HS-5 (cell line): ENCODE measurements around the gene GLS.

Experiments used
- DNase-seq: peaks from one replicate; pipeline ENCODE4 v3.0.0-alpha.2; 2012; ENCODE audit warnings: low read depth

Gene GLS

DNA sequence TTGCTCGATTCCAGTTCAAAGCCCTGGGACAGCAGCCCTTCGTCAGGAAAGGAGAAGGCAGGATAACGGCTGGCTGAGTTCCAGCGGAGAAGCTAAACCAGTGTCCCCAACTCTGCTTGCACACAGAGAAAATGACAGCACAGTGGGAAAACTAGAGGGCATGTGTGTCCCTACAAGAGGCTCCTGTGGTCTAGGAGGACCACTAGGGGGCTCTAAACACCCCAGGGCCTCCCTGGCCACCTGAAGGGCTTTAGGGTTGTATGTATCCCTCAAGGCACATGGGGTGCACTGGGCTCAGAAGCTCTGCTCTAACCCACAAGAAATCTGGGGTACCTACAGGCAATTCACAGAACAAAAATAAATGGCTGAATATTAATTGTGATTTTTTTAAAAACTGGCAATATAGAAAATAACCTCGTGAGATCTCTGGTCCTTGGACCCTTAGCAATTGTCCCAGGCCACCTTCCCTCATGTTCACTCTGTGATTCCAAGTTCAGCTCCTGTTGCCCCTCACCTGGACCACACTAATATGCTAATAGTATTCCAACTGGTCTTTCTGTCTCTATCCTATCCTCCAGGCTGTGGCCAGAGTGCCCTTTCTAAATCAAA lies 115.8 kb downstream of the GLS start:
- DNase-seq: no peak

GRCh38 chr2:190996947-190997346 lies 116.3 kb downstream of the GLS start:
- no peak for DNase-seq

DNA sequence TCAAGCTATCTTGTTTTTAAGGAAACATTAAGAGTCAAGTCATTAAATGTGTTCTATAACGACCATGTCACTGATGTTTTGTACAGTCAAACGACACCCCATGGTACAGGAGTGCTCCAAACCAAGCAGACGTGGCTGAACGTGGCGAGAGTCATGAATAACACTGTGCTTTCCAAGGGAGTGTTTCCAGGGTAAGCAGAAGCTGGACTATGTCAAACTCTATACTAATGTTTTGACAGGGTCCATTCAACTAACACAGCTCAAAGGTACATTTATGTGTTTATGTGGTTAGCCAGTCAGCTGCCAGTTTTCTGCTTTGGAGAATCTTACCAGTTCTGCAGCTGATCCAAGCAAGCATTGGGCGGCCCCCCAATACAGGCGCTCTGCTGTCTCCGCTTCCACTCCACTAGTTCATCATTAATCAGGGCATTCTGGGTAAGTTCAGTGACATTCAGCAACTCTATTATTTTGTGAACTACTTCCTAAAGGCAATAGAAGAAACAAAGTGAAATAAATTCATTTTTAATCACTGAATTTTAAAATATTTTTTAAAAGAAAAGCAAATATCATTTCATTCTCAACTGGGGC lies 117.0 kb downstream of the GLS start:
- DNase-seq: no peak

DNA sequence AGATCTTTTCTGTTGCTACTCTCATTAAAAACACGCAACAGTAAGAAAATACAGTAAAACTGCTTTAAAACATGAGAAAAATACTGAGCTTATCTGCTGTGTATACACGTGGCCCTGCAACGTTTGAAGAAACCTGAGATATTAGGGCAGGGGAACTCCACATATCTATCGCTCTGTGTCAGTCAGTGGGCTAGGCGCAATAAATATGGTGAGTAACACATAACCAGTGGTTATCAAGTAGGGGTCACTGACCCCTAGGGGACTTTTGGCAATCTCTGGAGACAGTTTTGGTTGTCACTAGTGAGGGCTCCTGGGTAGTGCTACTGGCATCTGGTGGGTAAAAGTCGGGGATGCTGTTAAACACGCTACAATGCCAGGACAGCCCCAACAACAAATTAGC lies 118.4 kb downstream of the GLS start:
- no peak for DNase-seq

- no peak for DNase-seq
Observed at GRCh38 chr2:190999949-191000665, 119.5 kb downstream of the GLS start.

DNA sequence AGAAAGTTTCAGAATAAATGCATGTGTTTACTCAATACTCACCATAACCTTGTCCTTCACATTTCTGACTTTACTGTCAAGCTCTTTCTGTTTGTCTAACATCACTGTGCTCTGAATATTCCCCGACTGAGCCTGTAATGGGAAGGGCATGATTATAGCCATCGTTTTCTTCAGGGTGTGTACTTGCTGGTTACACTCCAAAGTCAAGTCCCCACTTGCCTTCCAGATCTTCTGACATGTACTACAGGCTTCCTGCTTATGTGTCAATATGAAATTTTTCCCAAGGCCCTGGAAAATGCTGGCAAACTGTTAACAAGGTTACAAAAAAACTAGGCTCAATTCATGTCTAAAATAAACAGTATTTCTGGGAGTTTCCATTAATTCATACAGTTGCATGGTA lies 120.4 kb downstream of the GLS start:
- DNase-seq: no peak

DNA sequence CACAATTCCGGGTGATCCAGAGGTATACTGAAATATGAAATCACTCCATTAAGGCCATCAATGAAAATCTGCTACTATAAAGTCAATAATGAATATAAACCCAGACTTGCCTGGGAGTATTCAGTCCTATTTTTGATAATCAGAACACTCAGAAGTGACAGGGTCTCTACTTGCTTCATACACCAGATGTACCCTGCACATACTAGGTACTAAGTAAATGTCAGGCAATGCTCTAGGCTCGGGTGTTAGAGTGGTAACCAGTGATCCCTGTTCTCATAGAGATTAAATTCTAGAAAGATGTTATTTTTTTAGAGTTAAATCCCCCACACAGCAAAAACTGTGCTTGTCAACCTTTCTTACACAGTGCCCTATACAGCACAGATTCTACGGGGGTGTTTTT lies 121.0 kb downstream of the GLS start:
- DNase-seq: no peak

GRCh38 chr2:191003405-191004309 lies 123.0 kb downstream of the GLS start:
- no peak for DNase-seq

GRCh38 chr2:191006297-191006696 lies 125.7 kb downstream of the GLS start:
- no peak for DNase-seq

GRCh38 chr2:191006997-191007783 lies 126.6 kb downstream of the GLS start:
- no peak for DNase-seq

GRCh38 chr2:191008286-191008685 lies 127.7 kb downstream of the GLS start:
- DNase-seq: no peak

GRCh38 chr2:191009541-191010374 lies 129.1 kb downstream of the GLS start:
- no peak for DNase-seq

DNA sequence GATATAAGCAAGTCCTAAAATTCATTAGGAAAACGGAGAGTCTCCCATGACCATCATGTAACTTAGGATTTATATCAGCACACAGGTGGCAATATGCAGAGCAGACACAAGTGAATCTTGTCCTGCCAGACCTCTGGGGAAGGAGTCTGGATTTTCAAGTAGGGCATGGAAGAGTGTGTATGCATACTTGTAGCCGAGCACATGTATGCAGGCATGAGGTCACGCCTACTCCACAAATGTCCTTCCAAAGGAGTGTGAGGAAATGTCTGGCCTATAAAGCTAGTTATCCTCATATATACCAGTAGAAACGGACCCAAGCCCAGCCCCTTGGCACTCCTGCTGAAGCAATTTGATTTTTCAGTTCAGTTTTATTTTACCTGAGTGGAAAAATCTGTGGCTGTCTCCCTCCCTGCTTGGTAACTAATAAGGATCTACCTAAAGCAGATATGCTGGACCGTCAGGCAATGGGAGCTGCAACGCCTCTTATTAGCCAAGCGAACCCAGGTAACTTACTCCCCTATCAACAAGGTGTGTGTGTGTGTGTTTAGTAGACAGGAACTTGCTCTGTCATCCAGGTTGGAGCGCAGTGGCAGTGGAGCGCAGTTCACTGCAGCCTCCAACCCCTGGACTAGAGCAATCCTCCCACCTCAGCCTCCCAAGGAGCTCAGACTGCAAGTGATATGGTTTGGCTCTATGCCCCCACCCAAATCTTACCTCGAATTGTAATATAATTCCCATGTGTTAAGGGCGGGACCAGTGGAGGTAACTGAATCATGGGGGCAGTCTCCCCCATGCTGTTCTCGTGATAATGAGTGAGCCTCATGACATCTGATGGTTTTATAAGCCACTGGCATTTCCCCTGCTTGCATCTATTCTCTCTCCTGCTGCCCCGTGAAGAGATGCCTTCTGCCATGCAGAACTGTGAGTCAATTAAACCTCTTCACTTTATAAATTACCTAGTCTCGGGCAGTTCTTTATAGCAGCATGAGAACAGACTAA lies 130.6 kb downstream of the GLS start:
- DNase-seq: no peak

- DNase-seq: no peak
Observed at GRCh38 chr2:191012346-191012745, 131.7 kb downstream of the GLS start.

- DNase-seq: no peak
Observed at GRCh38 chr2:191012845-191013681, 132.4 kb downstream of the GLS start.

DNA sequence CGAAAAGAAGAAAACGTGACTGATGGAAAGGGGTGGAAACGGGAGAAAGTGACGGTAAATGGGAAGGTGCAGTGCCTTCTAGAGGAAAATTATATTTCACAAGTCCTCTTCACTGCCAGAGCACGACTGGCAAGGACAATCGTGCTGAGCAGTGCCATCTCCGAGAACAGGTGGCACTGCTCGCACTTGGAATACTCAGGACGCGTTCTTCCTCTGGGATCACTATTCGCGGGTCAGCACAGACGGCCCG lies 133.0 kb downstream of the GLS start:
- peak; percentile 18 for DNase-seq

DNA sequence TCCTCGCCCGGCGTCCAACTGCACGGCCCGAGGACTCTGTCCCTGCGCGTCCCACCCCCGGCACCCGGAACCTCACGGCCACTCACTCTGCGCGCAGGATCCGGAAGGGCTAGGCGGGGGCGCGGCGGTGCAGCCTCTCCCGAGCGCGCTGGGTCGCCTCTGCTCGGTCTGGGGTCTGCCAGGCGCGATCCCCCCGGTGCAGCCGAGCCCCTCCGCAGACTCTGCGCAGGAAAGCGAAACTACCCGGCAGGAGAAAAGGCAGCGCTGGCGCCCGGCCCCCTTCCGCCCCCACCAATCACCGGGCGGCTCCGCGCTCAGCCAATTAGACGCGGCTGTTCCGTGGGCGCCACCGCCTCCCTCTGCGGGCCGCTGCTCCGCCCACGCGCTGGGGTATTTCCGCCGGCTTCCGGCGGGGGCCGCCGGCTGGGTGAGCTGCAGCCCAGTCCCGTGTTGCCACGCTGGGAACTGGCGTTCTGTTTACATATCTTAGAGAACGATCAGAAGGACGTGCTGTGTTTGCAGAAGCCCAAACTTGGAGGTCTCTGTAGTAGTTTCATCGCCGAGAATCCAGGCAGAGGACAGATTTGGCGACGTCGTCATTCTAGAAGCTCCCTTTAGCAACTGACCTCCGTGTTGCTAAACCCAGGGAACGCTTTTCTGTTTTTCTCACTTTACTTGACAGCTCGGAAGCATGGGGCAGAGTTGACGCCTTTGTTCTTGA lies 133.5 kb downstream of the GLS start, which contains the start of gene STAT1:
STAT1 (minus strand) TSS at position 240 of the 721 bp plus-strand sequence. CDS start 4,168 bp downstream, outside the sequence.
- peak; percentile 74 for DNase-seq

- DNase-seq: no peak
Observed at GRCh38 chr2:191014653-191015020, 134.0 kb downstream of the GLS start.
